Astrocyte of the cerebellum (primary cell): ENCODE data around the gene MCM3.

ENCODE experiments used
- DNase-seq: peaks from one replicate; pipeline ENCODE4 v3.0.0-alpha.2; 2011; ENCODE audit warnings: low read depth
- H3K4me3 ChIP-seq: 2 replicates; pipeline ENCODE4 v1.5.1; 2011; ENCODE audit warnings: mild to moderate bottlenecking, low read depth, low read length, moderate library complexity
- in situ Hi-C: cut with HindIII; loops from 2 replicates; pipeline ENCODE4 v1.10.0; 2017; ENCODE audit warnings: low sequenced_read_pairs
- TF ChIP-seq, protein P1 (sequence below): IDR thresholded peaks from 2 replicates; pipeline ENCODE4 v1.5.1; 2012; ENCODE audit warnings: low read length, low read depth, moderate library complexity, mild to moderate bottlenecking; ENCODE audit errors: missing control alignments

MCM3 gene

DNA sequence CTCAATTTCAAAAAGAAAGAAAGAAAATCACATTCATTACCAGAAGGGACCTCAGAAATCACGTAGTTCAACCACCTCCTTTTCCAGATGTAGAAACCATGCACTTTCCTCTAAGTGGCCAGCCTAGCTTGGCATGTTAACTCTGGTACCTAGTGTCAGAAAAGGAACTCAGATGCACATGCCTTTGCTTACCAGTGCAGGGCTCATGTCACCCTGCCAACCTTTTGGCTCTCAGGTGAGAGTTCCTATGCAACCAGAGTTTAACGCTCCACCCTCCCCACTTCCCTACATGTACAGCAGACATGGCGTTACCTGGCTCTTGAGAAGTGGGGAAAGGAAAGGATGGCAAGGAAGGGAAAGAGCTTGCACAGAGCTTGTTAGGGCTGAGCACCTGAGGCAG lies 23.9 kb downstream of the MCM3 start:
- no peak overlapping the region for H3K4me3 ChIP-seq
- TF ChIP-seq, protein P1, sequence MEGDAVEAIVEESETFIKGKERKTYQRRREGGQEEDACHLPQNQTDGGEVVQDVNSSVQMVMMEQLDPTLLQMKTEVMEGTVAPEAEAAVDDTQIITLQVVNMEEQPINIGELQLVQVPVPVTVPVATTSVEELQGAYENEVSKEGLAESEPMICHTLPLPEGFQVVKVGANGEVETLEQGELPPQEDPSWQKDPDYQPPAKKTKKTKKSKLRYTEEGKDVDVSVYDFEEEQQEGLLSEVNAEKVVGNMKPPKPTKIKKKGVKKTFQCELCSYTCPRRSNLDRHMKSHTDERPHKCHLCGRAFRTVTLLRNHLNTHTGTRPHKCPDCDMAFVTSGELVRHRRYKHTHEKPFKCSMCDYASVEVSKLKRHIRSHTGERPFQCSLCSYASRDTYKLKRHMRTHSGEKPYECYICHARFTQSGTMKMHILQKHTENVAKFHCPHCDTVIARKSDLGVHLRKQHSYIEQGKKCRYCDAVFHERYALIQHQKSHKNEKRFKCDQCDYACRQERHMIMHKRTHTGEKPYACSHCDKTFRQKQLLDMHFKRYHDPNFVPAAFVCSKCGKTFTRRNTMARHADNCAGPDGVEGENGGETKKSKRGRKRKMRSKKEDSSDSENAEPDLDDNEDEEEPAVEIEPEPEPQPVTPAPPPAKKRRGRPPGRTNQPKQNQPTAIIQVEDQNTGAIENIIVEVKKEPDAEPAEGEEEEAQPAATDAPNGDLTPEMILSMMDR: no peak
- in situ Hi-C loops: loop anchor here (25.0 kb wide), 1 partner anchor 402 kb away; the partner anchor contains the start of gene TMEM14A

DNA sequence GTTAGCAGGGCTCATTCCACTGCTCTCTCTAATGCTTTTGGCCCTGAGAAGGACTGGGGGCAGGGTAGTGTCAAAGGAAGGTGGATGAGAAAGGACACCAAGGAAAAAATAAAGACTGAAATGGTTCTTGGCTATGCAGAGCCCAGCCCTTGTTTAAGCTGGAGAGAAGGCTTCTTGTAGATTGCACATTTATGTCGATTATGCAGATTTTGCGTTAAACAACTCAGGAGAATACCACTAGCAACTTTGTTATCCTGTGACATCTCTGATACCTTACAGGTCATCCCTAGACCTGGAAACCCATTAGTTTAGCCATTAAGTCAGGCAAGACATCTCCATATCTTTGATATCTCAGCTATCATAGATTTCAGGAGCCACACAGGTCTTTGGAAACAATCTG lies 29.1 kb downstream of the MCM3 start:
- TF ChIP-seq, protein P1: no peak
- no peak overlapping the region for H3K4me3 ChIP-seq
- no peak for DNase-seq
- in situ Hi-C loops: loop anchor here (25.0 kb wide), 1 partner anchor 407 kb away; the partner anchor contains the start of gene TMEM14A

More for the DNA sequence above, 23.9 kb downstream of the MCM3 start:
- DNase-seq: no peak

DNA sequence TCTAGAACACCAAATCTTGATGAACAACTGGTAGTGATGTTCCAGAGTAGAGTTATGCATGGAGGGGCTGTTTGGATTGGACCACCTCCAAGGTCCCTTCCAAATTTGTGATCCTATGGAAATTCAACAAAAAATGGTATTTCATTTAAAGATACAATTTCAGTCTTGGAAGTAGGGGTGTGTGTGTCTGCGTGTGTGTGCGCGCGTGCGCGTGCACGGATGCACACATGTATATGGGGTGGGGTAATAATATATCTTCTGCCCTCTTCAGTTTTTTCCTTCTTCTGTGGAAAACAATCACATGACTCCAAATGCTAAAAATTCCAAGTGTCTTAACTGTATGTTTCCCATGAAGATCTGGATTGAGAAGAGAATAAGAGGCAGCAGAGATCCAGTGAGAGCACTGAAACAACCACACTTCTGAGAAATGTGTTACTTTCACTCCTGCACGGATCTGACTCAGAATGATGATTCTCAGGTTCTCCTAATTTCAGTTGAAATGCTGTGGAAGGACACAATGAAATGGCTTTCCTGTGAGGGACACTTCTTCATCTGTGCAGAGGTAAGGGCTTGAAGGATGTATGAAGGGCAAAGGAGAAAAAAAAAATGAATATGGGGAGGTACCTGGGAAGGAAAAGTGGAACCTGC lies 29.7 kb downstream of the MCM3 start:
- no peak for DNase-seq

DNA sequence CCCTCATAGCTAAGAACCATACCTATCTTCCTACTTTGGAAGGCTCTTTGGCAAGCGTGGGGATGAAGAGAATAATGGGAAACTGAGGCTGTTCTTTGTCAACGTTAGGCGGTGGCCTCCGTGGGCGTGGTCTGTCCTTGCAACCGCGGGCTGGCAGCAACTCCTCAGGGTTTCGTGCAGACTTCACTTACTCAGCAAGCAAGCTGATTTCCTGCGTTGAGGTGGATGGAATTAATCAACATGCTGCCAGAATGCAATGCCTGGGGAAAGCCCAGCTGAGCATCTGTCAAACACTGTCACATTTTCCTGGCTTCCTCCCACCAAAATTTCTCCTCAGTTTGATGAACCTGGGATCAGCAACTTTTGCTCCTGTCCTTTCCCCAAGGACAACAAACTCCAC lies 31.0 kb downstream of the MCM3 start:
- TF ChIP-seq, protein P1: no peak
- no peak overlapping the region for H3K4me3 ChIP-seq

More for the DNA sequence above, 29.7 kb downstream of the MCM3 start:
- in situ Hi-C loops: loop anchor here (25.0 kb wide), 1 partner anchor 407 kb away; the partner anchor contains the start of gene TMEM14A
- TF ChIP-seq, protein P1: no peak
- no peak overlapping the region for H3K4me3 ChIP-seq

DNA sequence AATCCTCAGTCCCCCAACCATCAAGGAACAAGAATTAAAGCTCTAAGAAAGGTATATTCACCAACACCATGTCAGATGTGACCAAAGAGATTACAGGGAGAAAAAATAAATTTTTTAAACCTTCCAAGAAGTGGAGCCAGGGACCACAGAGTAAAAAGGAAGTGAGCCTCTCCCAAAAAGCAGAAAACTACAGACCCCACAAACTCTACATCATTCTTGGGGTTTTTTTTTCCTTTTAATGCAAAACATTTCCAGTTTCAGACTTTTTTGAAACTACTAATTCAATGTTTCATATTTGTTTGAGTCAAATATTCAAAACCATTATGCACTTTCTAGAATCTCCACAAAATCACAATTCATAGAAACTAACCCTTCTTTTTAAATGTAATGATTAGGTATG lies 33.4 kb downstream of the MCM3 start:
- TF ChIP-seq, protein P1: no peak
- in situ Hi-C loops: loop anchor here (25.0 kb wide), 1 partner anchor 411 kb away; the partner anchor contains the start of gene TMEM14A
- DNase-seq: no peak
- no peak overlapping the region for H3K4me3 ChIP-seq

More for the DNA sequence above, 31.0 kb downstream of the MCM3 start:
- in situ Hi-C loops: loop anchor here (25.0 kb wide), 1 partner anchor 409 kb away; the partner anchor contains the start of gene TMEM14A
- no peak for DNase-seq

DNA sequence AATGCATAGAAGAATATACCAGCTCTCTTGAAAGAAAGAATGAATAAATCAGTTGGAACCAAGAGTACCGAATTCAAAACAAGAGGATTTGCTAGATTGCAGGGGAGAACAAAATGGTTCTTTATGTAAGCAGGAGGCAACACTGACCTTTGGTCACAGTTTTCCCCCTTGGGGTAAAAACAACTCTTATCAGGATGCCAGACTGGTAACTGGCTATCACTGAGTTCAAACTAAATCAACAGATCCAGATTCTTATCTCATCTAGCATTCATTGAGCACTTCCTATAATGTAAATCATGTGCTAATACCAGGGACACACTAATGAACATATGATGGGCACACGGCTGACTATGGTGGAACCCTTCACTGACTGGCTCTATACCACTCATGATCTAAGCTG lies 35.5 kb downstream of the MCM3 start:
- in situ Hi-C loops: no loop called here

More for the DNA sequence above, 35.5 kb downstream of the MCM3 start:
- no peak for DNase-seq
- no peak overlapping the region for H3K4me3 ChIP-seq
- TF ChIP-seq, protein P1: no peak
